CD4-positive, alpha-beta memory T cell (primary cell): ENCODE data around the gene MYOZ1. TPM values are rescaled to one million over a fixed set of nuclear protein-coding genes. Genes with fewer than 3 reads are reported as not detected.

ENCODE experiments used
- CTCF ChIA-PET: fragments of 350-600 bp; sonication (Branson Sonifier 250); formaldehyde crosslinking; loops from one replicate; lab custom pipeline; 2021; ENCODE audit warnings: inconsistent platforms; ENCODE audit not compliant: partially characterized antibody; lab: Charles Lee
- POLR2A ChIA-PET: fragments of 350-600 bp; sonication (Branson Sonifier 250); formaldehyde crosslinking; loops from one replicate; lab custom pipeline; 2021; ENCODE audit not compliant: partially characterized antibody; lab: Charles Lee
- DNase-seq, 5 donors: peaks; one replicate each; pipeline versions ENCODE4 v3.0.0 to v3.0.0-alpha.2; 2020 to 2022; ENCODE audit warnings: mixed read lengths in 1 of 5
- H3K27ac ChIP-seq: one replicate; pipeline ENCODE4 v1.7.0; 2013; ENCODE audit warnings: low read depth, low read length
- H3K27me3 ChIP-seq: 2 replicates; pipeline ENCODE4 v1.7.0; 2013; ENCODE audit warnings: mild to moderate bottlenecking, low read length, moderate library complexity; ENCODE audit not compliant: insufficient read depth
- H3K36me3 ChIP-seq: 2 replicates; pipeline ENCODE4 v1.7.0; 2013; ENCODE audit warnings: mild to moderate bottlenecking, low read length, moderate library complexity; ENCODE audit not compliant: insufficient read depth
- H3K4me1 ChIP-seq: 2 replicates; pipeline ENCODE4 v1.7.0; 2013; ENCODE audit warnings: mild to moderate bottlenecking, low read length, moderate library complexity; ENCODE audit not compliant: insufficient read depth
- H3K4me3 ChIP-seq, 2 donors: one replicate each; pipeline ENCODE4 v1.7.0; 2013; ENCODE audit warnings: low read length in 2 of 2, mild to moderate bottlenecking in 1 of 2
- H3K9me3 ChIP-seq, 2 donors: one replicate each; pipeline ENCODE4 v1.7.0; 2013; ENCODE audit warnings: low read length in 2 of 2, control low read depth in 1 of 2; ENCODE audit not compliant: control insufficient read depth in 1 of 2
- H3K27ac Mint-ChIP-seq, 7 donors: one replicate each; pipeline ENCODE4 v1.8.0; 2020 to 2021; ENCODE audit warnings: mixed read lengths in 7 of 7, mild to moderate bottlenecking in 6 of 7, inconsistent platforms in 3 of 7, moderate library complexity in 3 of 7
- H3K27me3 Mint-ChIP-seq, 2 donors: one replicate each; pipeline ENCODE4 v1.8.0; 2020 to 2021; ENCODE audit warnings: mixed read lengths in 2 of 2
- H3K36me3 Mint-ChIP-seq, 2 donors: one replicate each; pipeline ENCODE4 v1.8.0; 2020 to 2021; ENCODE audit warnings: mixed read lengths in 2 of 2, inconsistent platforms in 1 of 2, mild to moderate bottlenecking in 1 of 2
- H3K4me1 Mint-ChIP-seq, 4 donors: one replicate each; pipeline ENCODE4 v1.8.0; 2020 to 2021; ENCODE audit warnings: mixed read lengths in 4 of 4, mild to moderate bottlenecking in 1 of 4
- H3K4me3 Mint-ChIP-seq, 8 donors: one replicate each; pipeline ENCODE4 v1.8.0; 2020 to 2021; ENCODE audit warnings: mixed read lengths in 8 of 8, mild to moderate bottlenecking in 7 of 8, moderate library complexity in 6 of 8, inconsistent platforms in 3 of 8
- H3K9me3 Mint-ChIP-seq, 8 donors: one replicate each; pipeline ENCODE4 v1.8.0; 2020 to 2021; ENCODE audit warnings: mixed read lengths in 8 of 8, mild to moderate bottlenecking in 5 of 8, inconsistent platforms in 3 of 8, moderate library complexity in 1 of 8
- intact Hi-C: fragments of 100-400 bp; cut with micrococcal nuclease; formaldehyde crosslinking; loops from one replicate; pipeline ENCODE4 v1.15.1; 2023
- polyA plus RNA-seq, 2 donors: library from polyadenylated mRNA; unstranded; fragments of 300-500 nt; fragmentation: Illumina TruSeq; gene quantifications; one replicate each; pipeline ENCODE4 v1.2.3, GENCODE V29; 2021
- total RNA-seq, 2 experiments: library from RNA; stranded (reverse); gene quantifications; one replicate each; pipeline ENCODE4 v1.2.3, GENCODE V29; 2021

The MYOZ1 gene
- total and polyA plus RNA-seq, 4 experiments from 2014 or later: not detected

- peaks cover 7 to 11% of the 10 kb centered on the region in 2 donors for H3K27me3 Mint-ChIP-seq
Observed at GRCh38 chr10:73653195-73653594, 11.9 kb upstream of the MYOZ1 start.

GRCh38 chr10:73650537-73651331 lies 9.5 kb upstream of the MYOZ1 start:
- Mint-ChIP-seq H3K4me3 (no peak overlapping the region), H3K36me3 (no peaks in the 10 kb centered on the region), H3K4me1 (peaks cover 0 to 3% (median under 1%) of the 10 kb centered on the region in 4 donors), H3K27me3 (peaks cover 7 to 11% of the 10 kb centered on the region in 2 donors), H3K9me3 (no peaks in the 10 kb centered on the region), H3K27ac (no peak overlapping the region)
- POLR2A ChIA-PET: no interaction called here
- Histone ChIP-seq H3K27me3 (no peaks in the 10 kb centered on the region), H3K4me3 (no peak overlapping the region), H3K27ac (no peak overlapping the region), H3K4me1 (no peaks in the 10 kb centered on the region), H3K36me3 (no peaks in the 10 kb centered on the region), H3K9me3 (no peaks in the 10 kb centered on the region)
- CTCF ChIA-PET: interaction anchor here (0.6 to 12.2 kb wide), 2 partner anchors 43 to 118 kb away, joined by 3 to 312 read pairs; no protein-coding TSS in a partner anchor
- intact Hi-C loops: no loop called here
- DNase-seq: no peak

More at GRCh38 chr10:73653195-73653594, 11.9 kb upstream of the MYOZ1 start:
- no peak overlapping the region for H3K4me3 Mint-ChIP-seq
- H3K36me3 Mint-ChIP-seq: no peaks in the 10 kb centered on the region
- no peaks in the 10 kb centered on the region for H3K9me3 ChIP-seq
- no peaks in the 10 kb centered on the region for H3K27me3 ChIP-seq
- POLR2A ChIA-PET: no interaction called here
- DNase-seq: no peak
- no peak overlapping the region for H3K27ac Mint-ChIP-seq
- CTCF ChIA-PET: interaction anchor here (1.0 kb wide), 1 partner anchor 124 kb away, joined by 5 read pairs; no protein-coding TSS in a partner anchor
- H3K36me3 ChIP-seq: no peaks in the 10 kb centered on the region
- intact Hi-C loops: no loop called here
- no peak overlapping the region for H3K27ac ChIP-seq
- H3K4me1 ChIP-seq: no peaks in the 10 kb centered on the region
- no peak overlapping the region for H3K4me3 ChIP-seq
- no peaks in the 10 kb centered on the region for H3K9me3 Mint-ChIP-seq
- peaks cover 0 to 3% (median 0%) of the 10 kb centered on the region in 4 donors for H3K4me1 Mint-ChIP-seq

- Histone ChIP-seq H3K4me3 (no peak overlapping the region), H3K36me3 (no peaks in the 10 kb centered on the region), H3K27ac (no peak overlapping the region), H3K27me3 (no peaks in the 10 kb centered on the region), H3K9me3 (no peaks in the 10 kb centered on the region), H3K4me1 (no peaks in the 10 kb centered on the region)
- Mint-ChIP-seq H3K9me3 (no peaks in the 10 kb centered on the region), H3K36me3 (no peaks in the 10 kb centered on the region), H3K4me3 (no peak overlapping the region), H3K27ac (no peak overlapping the region), H3K27me3 (peaks cover 7 to 11% of the 10 kb centered on the region in 2 donors), H3K4me1 (peaks cover 0 to 3% (median under 1%) of the 10 kb centered on the region in 4 donors)
- ChIA-PET CTCF (interaction anchor here (12.2 kb wide), 1 partner anchor 118 kb away, joined by 312 read pairs; no protein-coding TSS in a partner anchor), POLR2A (no interaction called here)
- intact Hi-C loops: no loop called here
- no peak for DNase-seq
Observed at GRCh38 chr10:73649876-73650536, 8.7 kb upstream of the MYOZ1 start.

- intact Hi-C loops: no loop called here
- POLR2A ChIA-PET: no interaction called here
Observed at GRCh38 chr10:73648975-73649829, 7.9 kb upstream of the MYOZ1 start.

GRCh38 chr10:73647875-73648651 lies 6.8 kb upstream of the MYOZ1 start:
- Mint-ChIP-seq H3K4me1 (peaks cover 6 to 8% (median 7%) of the 10 kb centered on the region in 4 donors), H3K4me3 (peak overlapping the region; percentile 29 to 81 (median 52)), H3K36me3 (no peaks in the 10 kb centered on the region), H3K27ac (peak overlapping the region in 1 of 7 donors; percentile 18), H3K27me3 (peaks cover 10 to 15% of the 10 kb centered on the region in 2 donors), H3K9me3 (no peaks in the 10 kb centered on the region)
- Histone ChIP-seq H3K36me3 (no peaks in the 10 kb centered on the region), H3K27ac (peak overlapping the region; percentile 10), H3K4me1 (no peaks in the 10 kb centered on the region), H3K27me3 (no peaks in the 10 kb centered on the region), H3K4me3 (peak overlapping the region in 1 of 2 donors; percentile 54), H3K9me3 (no peaks in the 10 kb centered on the region)
- intact Hi-C loops: no loop called here
- ChIA-PET CTCF (interaction anchor here (0.6 to 12.2 kb wide), 3 partner anchors 23 to 136 kb away, joined by 3 to 312 read pairs (median 4); no protein-coding TSS in a partner anchor), POLR2A (interaction anchor here (0.5 to 1.1 kb wide), 2 partner anchors 153 to 401 kb away, joined by 3 to 4 read pairs; no protein-coding TSS in a partner anchor)
- no peak for DNase-seq

More at GRCh38 chr10:73648975-73649829, 7.9 kb upstream of the MYOZ1 start:
- no peak for DNase-seq
- Mint-ChIP-seq H3K27me3 (peaks cover 7 to 12% of the 10 kb centered on the region in 2 donors), H3K36me3 (no peaks in the 10 kb centered on the region), H3K4me1 (peaks cover 3 to 4% (median 4%) of the 10 kb centered on the region in 4 donors), H3K9me3 (no peaks in the 10 kb centered on the region), H3K27ac (peak overlapping the region in 1 of 7 donors; percentile 54), H3K4me3 (peak overlapping the region in 4 of 8 donors; percentile 1 to 63 (median 26))
- no peaks in the 10 kb centered on the region for H3K9me3 ChIP-seq
- CTCF ChIA-PET: interaction anchor here (12.2 kb wide), 1 partner anchor 117 kb away, joined by 312 read pairs; no protein-coding TSS in a partner anchor
- H3K4me1 ChIP-seq: no peaks in the 10 kb centered on the region
- H3K4me3 ChIP-seq: no peak overlapping the region
- H3K27me3 ChIP-seq: no peaks in the 10 kb centered on the region
- H3K36me3 ChIP-seq: no peaks in the 10 kb centered on the region
- no peak overlapping the region for H3K27ac ChIP-seq

- peaks cover 6 to 8% (median 7%) of the 10 kb centered on the region in 4 donors for H3K4me1 Mint-ChIP-seq
- Histone ChIP-seq H3K36me3 (no peaks in the 10 kb centered on the region), H3K27ac (peak overlapping the region; percentile 10), H3K9me3 (no peaks in the 10 kb centered on the region), H3K4me3 (peak overlapping the region in 1 of 2 donors; percentile 54), H3K4me1 (no peaks in the 10 kb centered on the region), H3K27me3 (no peaks in the 10 kb centered on the region)
- H3K27ac Mint-ChIP-seq: peak overlapping the region in 1 of 7 donors; percentile 18
- CTCF ChIA-PET: interaction anchor here (0.6 to 12.2 kb wide), 3 partner anchors 22 to 136 kb away, joined by 3 to 312 read pairs (median 4); no protein-coding TSS in a partner anchor
- intact Hi-C loops: no loop called here
- POLR2A ChIA-PET: interaction anchor here (0.5 to 1.1 kb wide), 2 partner anchors 152 to 401 kb away, joined by 3 to 4 read pairs; no protein-coding TSS in a partner anchor
- no peaks in the 10 kb centered on the region for H3K9me3 Mint-ChIP-seq
- H3K36me3 Mint-ChIP-seq: no peaks in the 10 kb centered on the region
- H3K27me3 Mint-ChIP-seq: peaks cover 10 to 15% of the 10 kb centered on the region in 2 donors
- DNase-seq: peak in 3 of 5 donors; percentile 4 to 13 (median 11)
- H3K4me3 Mint-ChIP-seq: peak overlapping the region; percentile 29 to 81 (median 60)
Observed at GRCh38 chr10:73647211-73647874, 6.1 kb upstream of the MYOZ1 start.
